AG04450 (cell line): ENCODE measurements around the gene COBL. TPM values are rescaled to one million over a fixed set of nuclear protein-coding genes. Genes with fewer than 3 reads are reported as not detected.

Experiments used
- CTCF ChIA-PET: fragments of 300-600, 350-600 bp; formaldehyde crosslinking; extraction: SDS; loops from one replicate; lab custom pipeline; 2022; ENCODE audit warnings: antibody characterized with exemption, inconsistent platforms; lab: Charles Lee
- POLR2A ChIA-PET: fragments of 350-600 bp; formaldehyde crosslinking; extraction: SDS; loops from one replicate; lab custom pipeline; 2021; ENCODE audit warnings: antibody characterized with exemption, inconsistent platforms; lab: Yijun Ruan, JAX
- DNase-seq: peaks from one replicate; pipeline ENCODE4 v3.0.0-alpha.2; 2011; ENCODE audit warnings: low read depth, low spot score
- H3K27ac ChIP-seq: one replicate; pipeline ENCODE4 v1.5.1; 2012; ENCODE audit warnings: low read depth, low read length, control low read depth
- H3K27me3 ChIP-seq: one replicate; pipeline ENCODE4 v1.6.0; 2012; ENCODE audit warnings: low read length; ENCODE audit not compliant: control insufficient read depth, insufficient read depth
- H3K4me3 ChIP-seq: 2 replicates; pipeline ENCODE4 v1.5.1; 2011; ENCODE audit warnings: mild to moderate bottlenecking, low read depth, low read length, control low read depth
- H3K9me3 ChIP-seq: 2 replicates; pipeline ENCODE4 v1.5.1; 2012; ENCODE audit warnings: low read length; ENCODE audit not compliant: control insufficient read depth, insufficient read depth
- polyA plus RNA-seq: library from polyadenylated mRNA; depleted of rRNA; stranded (reverse); fragments of >200 nt; gene quantifications from 2 replicates; pipeline ENCODE4 v1.2.3, GENCODE V29; 2011
- TF ChIP-seq, protein P1 (sequence below): IDR thresholded peaks from 2 replicates; pipeline ENCODE4 v1.5.1; 2011; ENCODE audit warnings: low read depth, low read length, control low read depth, inconsistent platforms

COBL gene
- polyA plus RNA-seq, 1 experiment, result 0.06 TPM

DNA sequence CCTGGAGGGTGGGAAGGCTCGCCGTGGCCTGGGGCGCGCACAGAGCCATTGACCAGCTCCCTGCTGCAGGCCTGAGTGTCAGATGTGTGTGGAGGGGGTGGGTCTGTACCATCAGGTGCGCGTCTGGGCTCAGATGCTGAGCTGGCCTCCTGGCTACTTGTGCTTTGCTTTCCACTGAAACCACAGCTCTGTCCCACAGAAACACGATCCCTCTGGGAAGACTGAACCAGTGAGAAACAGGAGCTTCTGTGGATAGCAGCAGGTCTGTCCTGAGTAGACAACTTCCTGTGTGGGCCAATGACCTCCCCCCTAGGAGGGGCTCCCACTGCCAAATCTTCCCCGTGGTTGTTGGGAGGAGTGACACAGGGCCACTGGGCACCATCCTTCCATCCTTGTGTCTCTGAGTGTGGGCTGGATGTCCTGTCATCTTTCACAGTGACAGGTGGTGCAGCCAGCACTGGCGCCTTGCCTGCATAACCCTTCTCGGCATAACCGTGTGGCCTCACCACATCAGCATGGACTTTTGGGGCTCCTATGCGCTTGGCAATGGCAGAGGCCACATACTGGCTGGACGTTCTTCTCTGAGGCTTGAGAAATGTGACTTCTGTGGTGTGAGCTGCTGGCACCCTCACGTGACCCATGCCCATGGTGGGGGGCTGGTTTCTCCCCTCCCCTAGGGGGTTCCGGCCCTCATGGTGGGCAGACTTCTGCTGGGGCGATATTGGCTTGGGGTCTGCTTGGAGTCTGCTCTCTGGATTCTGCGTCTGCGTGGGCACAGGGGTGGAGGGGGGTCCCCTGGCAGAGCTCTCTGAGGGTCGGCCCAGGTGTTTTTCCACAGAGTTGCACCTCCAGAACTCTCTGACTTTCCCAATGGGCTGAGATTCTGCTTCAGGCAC, 288.4 kb downstream of the COBL start:
- ChIA-PET CTCF (no interaction called here), POLR2A (no interaction called here)
- TF ChIP-seq, protein P1, sequence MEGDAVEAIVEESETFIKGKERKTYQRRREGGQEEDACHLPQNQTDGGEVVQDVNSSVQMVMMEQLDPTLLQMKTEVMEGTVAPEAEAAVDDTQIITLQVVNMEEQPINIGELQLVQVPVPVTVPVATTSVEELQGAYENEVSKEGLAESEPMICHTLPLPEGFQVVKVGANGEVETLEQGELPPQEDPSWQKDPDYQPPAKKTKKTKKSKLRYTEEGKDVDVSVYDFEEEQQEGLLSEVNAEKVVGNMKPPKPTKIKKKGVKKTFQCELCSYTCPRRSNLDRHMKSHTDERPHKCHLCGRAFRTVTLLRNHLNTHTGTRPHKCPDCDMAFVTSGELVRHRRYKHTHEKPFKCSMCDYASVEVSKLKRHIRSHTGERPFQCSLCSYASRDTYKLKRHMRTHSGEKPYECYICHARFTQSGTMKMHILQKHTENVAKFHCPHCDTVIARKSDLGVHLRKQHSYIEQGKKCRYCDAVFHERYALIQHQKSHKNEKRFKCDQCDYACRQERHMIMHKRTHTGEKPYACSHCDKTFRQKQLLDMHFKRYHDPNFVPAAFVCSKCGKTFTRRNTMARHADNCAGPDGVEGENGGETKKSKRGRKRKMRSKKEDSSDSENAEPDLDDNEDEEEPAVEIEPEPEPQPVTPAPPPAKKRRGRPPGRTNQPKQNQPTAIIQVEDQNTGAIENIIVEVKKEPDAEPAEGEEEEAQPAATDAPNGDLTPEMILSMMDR, result no peak
- H3K4me3 ChIP-seq, result no peak overlapping the region
- H3K27ac ChIP-seq, result no peak overlapping the region
- H3K27me3 ChIP-seq, result peaks cover 6% of the 10 kb centered on the region
- H3K9me3 ChIP-seq, result peaks cover 5% of the 10 kb centered on the region; the same call in 1 of the 2 replicates
- no peak for DNase-seq

DNA sequence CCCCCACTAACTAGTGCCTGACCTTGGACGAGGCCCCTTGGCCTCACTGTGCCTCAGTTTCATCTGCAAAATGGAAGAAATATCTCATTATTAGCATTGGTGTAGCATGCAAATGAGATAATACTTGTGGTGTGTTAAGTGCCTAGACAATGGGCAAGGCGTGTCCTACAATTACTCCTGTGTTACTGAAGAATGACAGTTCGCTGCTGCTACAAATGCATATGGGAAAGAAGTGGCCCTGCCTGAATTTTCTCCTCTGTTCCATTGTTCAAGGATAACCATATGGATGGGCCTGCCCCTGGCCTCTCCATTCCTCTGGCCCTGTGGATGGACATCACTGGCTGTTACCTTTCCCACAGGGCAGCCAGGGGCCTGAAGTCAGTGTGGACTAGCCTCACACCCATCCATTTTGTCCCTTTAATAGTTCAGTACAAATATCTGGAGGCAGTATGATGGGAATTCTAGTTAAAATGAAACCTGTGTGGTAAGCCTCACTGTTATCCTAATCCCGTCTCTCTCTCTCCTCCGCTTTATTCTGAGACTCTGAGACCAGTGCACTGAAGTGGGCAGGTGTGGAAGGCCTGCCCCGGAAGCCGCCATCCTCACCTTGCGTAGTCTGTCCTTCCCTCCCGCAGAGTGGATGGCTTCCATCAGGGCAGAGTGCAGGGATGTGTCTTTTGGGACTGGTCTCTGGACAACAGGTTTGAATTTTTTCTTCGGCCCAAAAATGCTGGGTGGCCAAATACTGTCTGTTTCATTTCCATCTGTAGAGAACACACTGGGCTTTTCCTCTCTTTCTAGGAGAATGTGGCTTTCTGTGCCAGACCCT, 289.3 kb downstream of the COBL start:
- no peak overlapping the region for H3K4me3 ChIP-seq
- peaks cover 6% of the 10 kb centered on the region for H3K27me3 ChIP-seq
- no peak overlapping the region for H3K27ac ChIP-seq
- H3K9me3 ChIP-seq, result peaks cover 5% of the 10 kb centered on the region; the same call in 1 of the 2 replicates
- DNase-seq, result no peak
- ChIA-PET CTCF (no interaction called here), POLR2A (no interaction called here)
- TF ChIP-seq, protein P1, result no peak

DNA sequence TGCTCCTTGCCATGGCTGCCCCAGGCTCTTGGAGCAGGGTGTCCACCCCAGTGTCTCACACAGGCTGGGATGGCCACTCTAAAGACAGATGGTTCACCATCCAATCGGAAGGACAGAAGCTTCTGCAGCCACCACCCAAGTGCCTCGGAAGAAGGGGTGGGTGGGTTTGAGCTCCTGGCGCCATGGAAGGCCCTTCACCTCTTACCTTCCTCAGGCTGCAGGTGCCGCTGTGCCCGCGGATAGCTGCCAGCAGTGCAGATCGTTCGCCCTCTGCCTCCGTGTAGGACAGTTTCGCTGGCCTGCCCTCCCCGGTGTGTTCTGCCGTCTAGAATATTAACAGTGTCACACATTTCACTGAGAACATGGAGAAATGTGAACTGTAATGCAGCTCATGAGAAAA, 290.3 kb downstream of the COBL start:
- peaks cover 5% of the 10 kb centered on the region; the same call in 1 of the 2 replicates for H3K9me3 ChIP-seq
- no peak overlapping the region for H3K4me3 ChIP-seq
- no peak for DNase-seq
- CTCF ChIA-PET, result no interaction called here
- POLR2A ChIA-PET, result no interaction called here
- TF ChIP-seq, protein P1, result no peak
- peaks cover 6% of the 10 kb centered on the region for H3K27me3 ChIP-seq
- H3K27ac ChIP-seq, result no peak overlapping the region

DNA sequence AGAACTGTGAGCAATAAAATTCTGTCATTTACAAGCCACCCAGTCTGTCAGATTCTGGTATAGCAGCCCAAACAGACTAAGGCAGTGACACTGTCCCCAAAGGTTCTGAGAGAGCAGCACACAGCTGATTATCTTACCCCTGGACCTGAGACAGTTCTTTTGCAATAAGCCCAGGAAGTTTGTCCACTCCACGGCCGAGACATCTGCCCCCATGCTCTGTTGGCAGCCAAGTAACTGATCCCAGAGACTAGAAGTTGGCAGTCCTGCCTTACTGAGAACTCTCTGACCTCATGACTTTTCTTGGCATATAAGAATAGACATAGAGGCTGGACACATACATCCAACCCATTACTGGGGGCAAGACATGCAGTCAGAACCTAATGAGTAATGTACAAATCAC, 290.9 kb downstream of the COBL start:
- ChIA-PET CTCF (no interaction called here), POLR2A (no interaction called here)
- Histone ChIP-seq H3K27me3 (peaks cover 6% of the 10 kb centered on the region), H3K27ac (no peak overlapping the region), H3K4me3 (no peak overlapping the region), H3K9me3 (peaks cover 5% of the 10 kb centered on the region; the same call in 1 of the 2 replicates)
- TF ChIP-seq, protein P1, result no peak
- no peak for DNase-seq
